ENCODE results near the gene COLEC11.

The COLEC11 gene

GRCh38 chr2:3679180-3679579, 84.3 kb downstream of the COLEC11 start:
- no peak for DNase-seq

- no peak for DNase-seq
Observed at GRCh38 chr2:3679616-3680393, 84.9 kb downstream of the COLEC11 start.

DNA sequence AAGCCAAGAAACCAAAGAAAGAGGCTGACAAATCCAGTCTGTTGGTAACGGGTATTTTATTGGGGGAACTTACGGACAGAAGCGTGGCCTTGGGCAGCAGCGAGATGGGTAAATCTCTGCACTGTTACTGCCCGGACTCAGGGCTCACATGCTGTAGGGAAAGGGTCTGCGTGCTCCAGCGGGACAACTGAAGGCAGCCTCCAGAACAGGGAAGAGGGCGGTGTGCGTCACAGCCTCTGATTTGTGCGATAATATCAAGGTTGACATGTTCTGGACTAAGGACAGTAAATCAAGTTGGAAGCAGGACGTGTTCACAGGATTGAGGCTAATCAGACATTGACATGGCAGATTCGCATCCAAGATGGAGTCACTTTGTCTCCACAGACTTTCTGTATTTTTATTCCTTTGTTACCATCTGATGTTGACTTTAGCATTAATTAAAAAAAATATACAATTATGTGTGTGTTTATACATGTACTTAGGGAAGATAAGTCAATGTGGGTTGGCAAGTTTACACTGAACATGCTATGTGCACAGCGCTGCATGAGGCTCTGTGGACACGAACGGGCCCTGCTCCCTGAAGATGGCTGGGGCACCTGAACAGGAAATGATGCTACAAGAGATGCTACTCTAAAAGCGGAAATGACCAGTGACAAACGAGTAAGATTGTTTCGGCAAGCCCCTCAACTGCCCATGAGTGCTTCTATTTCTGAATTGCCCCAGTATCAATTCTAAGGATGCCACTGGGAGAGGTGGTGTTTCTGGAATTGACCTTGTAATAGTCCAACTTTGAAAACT, 85.8 kb downstream of the COLEC11 start:
- DNase-seq = no peak

GRCh38 chr2:3681625-3682024, 86.7 kb downstream of the COLEC11 start:
- no peak for DNase-seq

- no peak for DNase-seq
Observed at GRCh38 chr2:3682811-3683210, 87.9 kb downstream of the COLEC11 start.

GRCh38 chr2:3683748-3684454, 89.0 kb downstream of the COLEC11 start:
- DNase-seq = no peak

DNA sequence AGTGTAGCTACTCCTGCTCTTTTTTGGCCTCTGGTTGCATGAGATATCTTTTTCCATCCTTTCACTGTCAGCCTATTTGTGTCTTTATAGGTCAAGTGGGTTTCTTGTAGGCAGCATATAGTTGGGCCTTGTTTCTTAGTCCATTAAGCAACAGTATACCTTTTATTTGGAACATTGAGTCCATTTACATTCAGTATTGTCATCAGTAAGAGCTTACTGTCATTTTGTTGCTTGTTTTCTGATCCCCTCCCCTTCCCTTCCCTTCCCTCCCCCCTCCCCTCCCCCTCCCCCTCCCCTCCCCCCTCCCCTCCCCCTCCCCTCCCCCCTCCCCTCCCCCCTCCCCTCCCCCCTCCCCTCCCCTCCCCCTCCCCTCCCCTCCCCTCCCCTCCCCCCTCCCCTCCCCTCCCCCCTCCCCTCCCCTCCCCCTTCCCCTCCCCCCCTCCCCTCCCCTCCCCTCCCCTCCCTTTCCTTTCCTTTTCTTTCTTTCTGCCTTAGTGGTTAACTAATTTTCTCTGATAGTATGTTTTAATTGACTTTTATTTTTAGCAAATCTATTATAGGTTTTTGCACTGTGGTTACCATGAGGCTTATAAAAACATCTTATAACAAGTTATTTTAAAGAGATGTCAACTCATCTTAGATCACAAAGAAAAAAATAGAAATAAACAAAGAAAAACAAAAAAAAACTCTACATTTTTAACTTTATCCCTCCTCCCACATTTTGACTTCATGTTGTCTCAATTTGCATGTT, 95.3 kb downstream of the COLEC11 start:
- DNase-seq = no peak

GRCh38 chr2:3692375-3692774, 97.5 kb downstream of the COLEC11 start:
- peak in 1 of 2 experiments; percentile 55 for DNase-seq
